Endothelial cell (in vitro differentiated cells): ENCODE data around the gene HS3ST5. TPM values are rescaled to one million over a fixed set of nuclear protein-coding genes. Genes with fewer than 3 reads are reported as not detected.
"Not testable (repeated sequence)": the region's sequence is repeated elsewhere in the genome, so short reads cannot be mapped to it uniquely, and the experiment has no call there.

Experiments used
- DNase-seq: peaks from one replicate; pipeline ENCODE4 v3.0.0; 2021; ENCODE audit warnings: low spot score
- H3K27ac Mint-ChIP-seq: one replicate; pipeline ENCODE4 v1.8.0; 2021; ENCODE audit warnings: mixed read lengths, inconsistent platforms; ENCODE audit not compliant: unreplicated experiment
- H3K27me3 Mint-ChIP-seq: one replicate; pipeline ENCODE4 v1.8.0; 2021; ENCODE audit warnings: mild to moderate bottlenecking, moderate library complexity, mixed read lengths, inconsistent platforms; ENCODE audit not compliant: unreplicated experiment
- H3K36me3 Mint-ChIP-seq: one replicate; pipeline ENCODE4 v1.8.0; 2021; ENCODE audit warnings: mild to moderate bottlenecking, low read depth, mixed read lengths, inconsistent platforms; ENCODE audit not compliant: unreplicated experiment
- H3K4me1 Mint-ChIP-seq: one replicate; pipeline ENCODE4 v1.8.0; 2021; ENCODE audit warnings: mild to moderate bottlenecking, mixed read lengths, inconsistent platforms; ENCODE audit not compliant: unreplicated experiment
- H3K4me3 Mint-ChIP-seq: one replicate; pipeline ENCODE4 v1.8.0; 2021; ENCODE audit warnings: mild to moderate bottlenecking, mixed read lengths, inconsistent platforms; ENCODE audit not compliant: unreplicated experiment
- H3K9me3 Mint-ChIP-seq: one replicate; pipeline ENCODE4 v1.8.0; 2021; ENCODE audit warnings: mixed read lengths, inconsistent platforms; ENCODE audit not compliant: unreplicated experiment
- CTCF ChIP-seq: fragments of 200-600 bp; sonication (generic); IDR thresholded peaks from one replicate; pipeline ENCODE4 v1.5.0; 2021; ENCODE audit warnings: antibody characterized with exemption; ENCODE audit not compliant: unreplicated experiment
- total RNA-seq: library from RNA; stranded (reverse); fragmentation: NEBNext Ultra II Directional; extraction: Animal tissue kit (Norgen Biotek cat#: 25700); gene quantifications from one replicate; pipeline ENCODE4 v1.2.1, GENCODE V29; 2021; ENCODE audit not compliant: unreplicated experiment

Gene HS3ST5
- total RNA-seq, 1 donor from 2014 or later, result 0.51 TPM

- no peak for DNase-seq
- Mint-ChIP-seq H3K4me1 (peaks cover 3% of the 10 kb centered on the region), H3K27me3 (no peaks in the 10 kb centered on the region), H3K36me3 (no peaks in the 10 kb centered on the region), H3K27ac (no peak overlapping the region), H3K9me3 (no peaks in the 10 kb centered on the region), H3K4me3 (no peak overlapping the region)
- no peak for TF ChIP-seq CTCF
Measured at GRCh38 chr6:114033606-114034005, 309.2 kb downstream of the HS3ST5 start.

GRCh38 chr6:114032721-114033120, 310.1 kb downstream of the HS3ST5 start:
- DNase-seq, result no peak
- H3K9me3 Mint-ChIP-seq, result no peaks in the 10 kb centered on the region
- no peak for TF ChIP-seq CTCF
- no peak overlapping the region for H3K27ac Mint-ChIP-seq
- H3K4me1 Mint-ChIP-seq, result peaks cover 3% of the 10 kb centered on the region
- H3K4me3 Mint-ChIP-seq, result no peak overlapping the region
- H3K36me3 Mint-ChIP-seq, result no peaks in the 10 kb centered on the region
- H3K27me3 Mint-ChIP-seq, result peaks cover under 1% of the 10 kb centered on the region

GRCh38 chr6:114030767-114031166, 312.1 kb downstream of the HS3ST5 start:
- Mint-ChIP-seq H3K27me3 (peaks cover 2% of the 10 kb centered on the region), H3K4me3 (no peak overlapping the region), H3K36me3 (no peaks in the 10 kb centered on the region), H3K9me3 (no peaks in the 10 kb centered on the region), H3K4me1 (peaks cover 6% of the 10 kb centered on the region), H3K27ac (no peak overlapping the region)
- TF ChIP-seq CTCF, result no peak
- no peak for DNase-seq

GRCh38 chr6:114024746-114025145, 318.1 kb downstream of the HS3ST5 start:
- Mint-ChIP-seq H3K27me3 (peaks cover 2% of the 10 kb centered on the region), H3K9me3 (no peaks in the 10 kb centered on the region), H3K27ac (no peak overlapping the region), H3K36me3 (no peaks in the 10 kb centered on the region), H3K4me1 (peaks cover 3% of the 10 kb centered on the region), H3K4me3 (no peak overlapping the region)
- DNase-seq, result no peak
- no peak for TF ChIP-seq CTCF

GRCh38 chr6:114020196-114020595, 322.6 kb downstream of the HS3ST5 start:
- Mint-ChIP-seq H3K4me3 (no peak overlapping the region), H3K4me1 (no peaks in the 10 kb centered on the region), H3K36me3 (no peaks in the 10 kb centered on the region), H3K27ac (no peak overlapping the region), H3K27me3 (peaks cover 1% of the 10 kb centered on the region), H3K9me3 (no peaks in the 10 kb centered on the region)
- TF ChIP-seq CTCF, result no peak
- no peak for DNase-seq

- H3K4me3 Mint-ChIP-seq, H3K27me3 Mint-ChIP-seq, H3K9me3 Mint-ChIP-seq, DNase-seq, H3K27ac Mint-ChIP-seq, H3K36me3 Mint-ChIP-seq, H3K4me1 Mint-ChIP-seq: not testable (repeated sequence)
Measured at GRCh38 chr6:114017146-114017545, 325.7 kb downstream of the HS3ST5 start.

GRCh38 chr6:114014106-114014505, 328.7 kb downstream of the HS3ST5 start:
- H3K27ac Mint-ChIP-seq, H3K4me1 Mint-ChIP-seq, DNase-seq, H3K4me3 Mint-ChIP-seq, H3K9me3 Mint-ChIP-seq, H3K27me3 Mint-ChIP-seq, H3K36me3 Mint-ChIP-seq: not testable (repeated sequence)

GRCh38 chr6:114011486-114011885, 331.3 kb downstream of the HS3ST5 start:
- not testable (repeated sequence) for H3K4me3 Mint-ChIP-seq, H3K4me1 Mint-ChIP-seq, H3K36me3 Mint-ChIP-seq, DNase-seq, H3K9me3 Mint-ChIP-seq, H3K27me3 Mint-ChIP-seq, H3K27ac Mint-ChIP-seq
